Glomerular visceral epithelial cell (primary cell): ENCODE data around the gene KPNA4.
A peak's percentile ranks its signal among the peaks of the same experiment; 100 is the strongest.
"Not testable (repeated sequence)": the region's sequence is repeated elsewhere in the genome, so short reads cannot be mapped to it uniquely, and the experiment has no call there.

Source experiments
- DNase-seq: peaks from one replicate; pipeline ENCODE4 v3.0.0-alpha.2; 2016; ENCODE audit errors: extremely low spot score

KPNA4 gene, protein sequence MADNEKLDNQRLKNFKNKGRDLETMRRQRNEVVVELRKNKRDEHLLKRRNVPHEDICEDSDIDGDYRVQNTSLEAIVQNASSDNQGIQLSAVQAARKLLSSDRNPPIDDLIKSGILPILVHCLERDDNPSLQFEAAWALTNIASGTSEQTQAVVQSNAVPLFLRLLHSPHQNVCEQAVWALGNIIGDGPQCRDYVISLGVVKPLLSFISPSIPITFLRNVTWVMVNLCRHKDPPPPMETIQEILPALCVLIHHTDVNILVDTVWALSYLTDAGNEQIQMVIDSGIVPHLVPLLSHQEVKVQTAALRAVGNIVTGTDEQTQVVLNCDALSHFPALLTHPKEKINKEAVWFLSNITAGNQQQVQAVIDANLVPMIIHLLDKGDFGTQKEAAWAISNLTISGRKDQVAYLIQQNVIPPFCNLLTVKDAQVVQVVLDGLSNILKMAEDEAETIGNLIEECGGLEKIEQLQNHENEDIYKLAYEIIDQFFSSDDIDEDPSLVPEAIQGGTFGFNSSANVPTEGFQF

DNA sequence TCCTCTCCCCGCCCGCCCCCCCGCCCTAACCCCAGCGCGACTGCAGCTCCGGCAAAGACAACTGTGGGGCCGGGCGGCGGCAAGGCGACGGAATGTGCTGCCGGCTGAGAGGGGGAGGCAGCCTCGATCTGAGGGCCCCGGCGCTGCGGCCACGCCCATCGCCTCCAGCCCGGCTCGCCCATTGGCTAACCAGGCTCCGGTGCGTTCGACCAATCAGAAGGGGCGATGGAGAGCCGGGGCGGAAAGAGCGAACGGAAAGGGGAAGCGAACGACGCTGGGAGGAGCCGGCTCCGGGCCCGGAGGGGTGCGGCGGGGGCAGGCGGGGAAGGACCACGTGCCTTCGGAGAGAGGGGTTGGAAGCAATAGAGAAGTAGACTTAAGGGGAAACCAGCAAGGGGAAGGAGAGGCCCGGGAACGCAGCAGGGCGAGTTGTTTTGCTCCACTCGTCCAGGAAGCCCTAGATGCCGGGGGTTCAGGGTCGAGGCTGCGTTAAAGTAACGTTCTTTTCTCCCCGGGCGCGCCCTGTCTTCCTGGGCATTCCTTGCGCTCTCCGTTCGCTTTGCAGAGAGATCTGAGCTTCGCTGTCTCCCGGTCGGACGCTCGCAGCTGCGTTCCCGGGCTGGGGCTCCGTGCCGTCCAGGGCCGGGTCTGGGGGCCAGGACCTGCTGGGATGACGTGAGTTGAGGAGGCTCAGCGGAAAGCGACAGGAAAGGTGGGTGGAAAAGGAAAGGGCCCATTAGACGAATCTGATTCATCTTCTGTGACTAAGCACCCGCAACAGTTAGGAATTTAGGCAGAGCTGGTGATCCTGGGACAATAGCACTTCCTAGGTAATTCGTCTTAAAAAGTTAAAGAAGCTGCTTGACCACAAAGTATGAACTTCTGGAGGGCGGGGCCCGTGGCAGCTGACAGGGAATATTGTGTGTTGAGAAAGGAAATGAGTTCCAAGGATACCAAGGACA is at the start of gene KPNA4:
Gene KPNA4 (minus strand): TSS at position 130 of the 962 bp plus-strand sequence. CDS start 289 bp downstream, outside the sequence.
- DNase-seq = peak; percentile 97

DNA sequence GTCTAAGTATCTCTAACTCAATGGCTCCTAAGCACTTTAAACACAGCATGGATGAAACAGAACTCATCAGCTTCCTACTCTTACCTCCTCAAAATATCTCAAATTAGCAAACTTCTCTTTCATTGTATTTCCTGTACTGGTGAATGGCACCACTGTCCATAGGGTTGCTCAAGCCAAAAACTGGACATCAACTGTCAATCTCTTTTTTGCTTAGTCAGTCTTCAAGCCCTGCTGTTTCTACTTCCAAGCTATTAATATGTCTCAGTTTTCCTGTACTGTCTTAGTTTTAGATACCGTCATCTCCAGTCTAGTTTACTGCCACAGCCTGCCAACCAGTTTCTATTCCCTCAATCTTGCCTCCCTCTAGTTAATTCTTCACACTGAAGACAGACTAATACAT is 48.3 kb upstream of the KPNA4 start:
- DNase-seq = no peak

DNA sequence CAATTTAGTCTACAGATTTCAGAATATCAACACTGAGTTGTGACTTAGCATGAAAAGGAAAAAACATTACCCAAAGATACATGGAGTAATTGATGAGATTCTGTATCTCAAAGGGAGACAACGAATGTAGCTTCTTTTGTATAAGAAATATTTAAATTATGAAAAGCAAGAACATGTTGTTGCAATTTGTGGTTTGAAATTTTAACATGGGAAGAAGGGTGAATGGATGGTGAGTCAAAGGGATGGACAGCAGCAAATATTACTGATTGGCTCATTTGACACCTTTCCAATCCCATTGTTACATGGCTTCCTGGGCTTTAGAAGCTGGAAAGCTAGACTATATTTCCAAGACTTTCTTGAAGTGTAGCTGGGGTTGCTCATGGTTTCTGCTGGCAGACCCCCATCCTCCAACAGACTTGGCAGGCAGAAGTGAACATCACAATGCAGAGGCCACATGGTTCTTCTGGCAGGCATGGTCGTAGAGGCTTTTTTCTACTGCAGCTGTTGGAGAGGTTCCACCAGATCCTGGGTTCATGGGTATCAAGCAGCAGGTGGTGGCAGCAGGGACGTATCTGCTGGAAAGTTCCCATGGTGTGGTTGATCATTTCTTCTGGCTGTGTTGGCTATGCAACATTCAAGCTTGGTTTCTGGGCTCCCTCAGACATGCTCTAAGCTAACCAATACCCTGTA is 47.2 kb upstream of the KPNA4 start:
- no peak for DNase-seq

DNA sequence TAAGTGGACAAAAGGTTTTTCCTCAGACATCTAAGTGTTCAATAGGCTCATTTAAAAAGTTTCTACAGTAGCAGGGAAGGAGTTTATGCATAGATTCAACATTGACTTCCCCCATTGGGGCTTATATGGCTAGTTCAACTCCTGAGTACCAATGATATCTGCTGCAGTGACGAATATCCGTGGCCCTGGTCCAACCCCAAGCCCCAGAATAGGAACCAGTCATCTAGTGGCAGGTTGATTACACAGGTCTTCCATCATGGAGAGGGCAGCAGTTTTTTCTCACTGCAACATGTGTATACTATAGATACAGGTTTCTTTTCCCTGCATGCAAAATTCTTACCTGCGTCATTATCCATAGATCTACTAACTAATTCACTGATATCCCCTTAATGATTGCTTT is 45.8 kb upstream of the KPNA4 start:
- no peak for DNase-seq

DNA sequence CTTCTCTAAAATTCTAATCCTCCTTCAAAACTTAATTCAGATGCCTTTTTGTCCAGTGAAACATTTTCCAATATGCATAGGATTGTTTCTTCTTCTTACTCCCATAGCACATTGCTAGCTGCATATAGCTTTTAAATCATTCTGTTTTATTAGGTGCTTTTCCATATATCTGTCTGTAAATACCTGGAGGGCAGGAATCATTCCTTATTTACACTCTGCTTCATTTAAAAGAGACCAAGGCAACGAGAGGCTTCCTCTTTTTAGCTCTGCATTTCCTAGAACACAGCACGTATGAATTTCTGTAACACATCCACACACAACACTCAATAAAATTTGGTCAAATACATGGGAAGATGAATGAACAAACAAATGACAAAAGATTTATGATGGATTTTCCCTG is 43.5 kb upstream of the KPNA4 start:
- DNase-seq = no peak

DNA sequence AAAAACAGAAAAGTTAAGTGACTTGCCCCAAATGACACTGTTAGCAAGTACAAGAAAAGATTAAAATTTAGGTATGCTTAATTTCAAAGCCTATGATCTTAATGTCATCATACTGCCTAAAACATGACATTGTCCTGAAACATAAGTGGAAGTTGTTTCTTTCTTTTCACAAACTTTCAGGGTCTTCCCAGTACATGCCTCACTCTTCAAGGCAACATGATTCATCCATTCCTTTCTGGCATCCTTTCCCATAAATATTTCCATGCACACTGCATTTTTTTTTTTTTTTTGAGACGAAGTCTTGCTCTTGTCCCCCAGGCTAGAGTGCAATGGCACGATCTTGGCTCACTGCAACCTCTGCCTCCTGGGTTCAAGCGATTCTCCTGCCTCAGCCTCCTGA is 42.5 kb upstream of the KPNA4 start:
- DNase-seq = no peak

DNA sequence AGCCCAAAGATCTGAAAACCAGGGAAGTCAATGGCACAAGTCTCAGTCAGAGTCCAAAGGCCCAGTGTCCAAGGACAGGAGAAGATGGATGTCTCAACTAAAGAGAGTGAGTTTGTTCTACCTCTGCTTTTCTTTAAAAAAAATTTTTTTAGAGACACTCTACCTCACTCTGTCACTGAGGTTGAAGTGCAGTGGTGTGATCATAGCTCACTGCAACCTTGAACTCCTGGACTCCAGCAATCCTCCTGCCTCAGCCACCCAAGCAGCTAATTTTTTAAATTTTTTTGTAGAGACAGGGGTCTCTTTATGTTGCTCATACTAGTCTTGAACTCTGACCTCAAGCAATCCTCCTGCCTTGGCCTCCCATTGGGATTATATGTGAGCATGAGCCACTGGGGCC is 39.9 kb upstream of the KPNA4 start:
- no peak for DNase-seq

DNA sequence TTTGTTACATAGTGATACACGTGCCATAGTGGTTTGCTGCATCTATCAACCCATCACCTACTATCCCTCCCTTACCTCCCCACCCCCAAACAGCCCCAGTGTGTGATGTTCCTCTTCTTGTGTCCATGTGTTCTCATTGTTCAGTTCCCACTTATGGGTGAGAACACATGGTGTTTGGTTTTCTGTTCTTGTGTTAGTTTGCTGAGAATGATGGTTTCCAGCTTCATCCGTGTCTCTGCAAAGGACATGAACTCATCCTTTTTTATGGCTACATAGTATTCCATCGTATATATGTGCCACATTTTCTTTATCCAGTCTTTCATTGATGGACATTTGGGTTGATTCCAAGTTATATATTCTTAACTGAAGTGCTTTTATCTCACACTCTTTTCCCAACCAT is 38.5 kb upstream of the KPNA4 start:
- not testable (repeated sequence) for DNase-seq

DNA sequence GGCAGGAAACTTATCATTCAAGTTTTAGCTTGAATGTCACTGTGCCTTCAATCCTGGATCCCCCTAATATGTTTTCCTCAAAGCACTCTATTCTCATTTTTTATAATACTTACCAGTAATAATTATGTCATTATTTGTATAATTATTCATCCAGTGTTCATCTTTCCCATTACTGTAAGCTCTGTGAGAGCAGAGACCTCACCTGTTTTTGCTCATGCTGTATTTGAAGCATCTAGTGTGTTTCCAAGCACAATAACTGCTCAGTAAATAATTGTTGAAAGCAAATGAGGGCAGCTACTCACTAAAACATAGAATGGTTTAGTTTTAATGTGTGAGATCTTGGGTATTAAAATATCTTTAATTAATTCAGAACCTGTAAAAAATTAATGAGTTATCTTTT is 36.9 kb upstream of the KPNA4 start:
- no peak for DNase-seq

DNA sequence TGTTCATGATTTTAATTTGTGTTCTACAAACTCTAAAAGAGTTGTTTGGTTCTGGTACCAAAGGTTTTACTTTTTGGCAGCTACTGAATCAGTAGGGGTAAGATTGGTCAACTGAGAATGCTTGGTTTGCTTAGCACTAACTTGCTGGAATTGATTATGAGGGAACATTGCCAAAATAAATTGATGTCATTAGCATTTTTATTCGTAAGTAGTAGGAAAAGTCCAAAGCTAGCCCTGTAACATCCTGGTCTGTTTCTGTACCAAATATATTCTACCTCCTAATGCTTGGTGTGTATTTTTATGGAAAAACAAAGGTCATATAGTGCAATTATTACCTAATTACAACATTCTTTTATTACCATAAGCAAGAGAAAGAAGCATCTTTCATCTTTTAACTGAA is 35.9 kb upstream of the KPNA4 start:
- no peak for DNase-seq

DNA sequence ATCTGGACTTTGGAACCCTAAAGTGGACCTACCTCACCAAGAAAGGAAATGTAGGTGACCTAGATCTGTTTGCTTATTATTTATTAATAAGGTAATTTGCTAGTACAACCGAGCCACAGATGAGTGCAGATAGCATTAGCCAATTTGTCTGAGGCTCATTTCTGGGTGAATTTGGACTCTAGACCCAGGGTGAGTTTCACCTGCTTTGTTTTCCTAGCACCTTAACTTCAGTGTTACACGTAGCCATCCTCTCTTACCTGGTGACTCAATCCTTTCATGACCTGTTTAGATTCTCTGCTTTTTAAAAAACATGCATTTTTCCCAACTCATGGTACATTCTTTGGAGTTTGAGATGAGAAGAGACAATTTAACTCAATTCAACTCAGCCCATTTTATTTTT is 33.5 kb upstream of the KPNA4 start:
- DNase-seq = no peak

DNA sequence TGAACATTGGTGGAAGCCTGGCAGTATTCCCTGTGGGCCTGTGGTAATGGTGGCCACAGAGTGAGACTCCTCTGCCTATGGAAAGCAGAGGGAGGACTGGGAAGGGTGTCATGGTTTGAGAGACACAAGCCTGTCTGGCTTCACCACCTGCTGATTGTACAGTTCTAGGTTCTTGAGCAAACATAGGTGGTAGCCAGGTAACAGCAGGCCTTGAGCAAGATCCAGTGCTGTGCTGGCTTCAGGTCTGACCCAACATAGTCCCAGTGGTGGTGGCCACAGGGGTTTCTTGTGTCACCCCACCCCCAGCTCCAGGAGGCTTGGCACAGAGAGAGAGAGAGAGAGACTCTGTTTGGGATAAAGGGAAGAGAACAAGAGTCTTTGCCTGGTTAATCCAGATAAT is 22.7 kb upstream of the KPNA4 start:
- no peak for DNase-seq

DNA sequence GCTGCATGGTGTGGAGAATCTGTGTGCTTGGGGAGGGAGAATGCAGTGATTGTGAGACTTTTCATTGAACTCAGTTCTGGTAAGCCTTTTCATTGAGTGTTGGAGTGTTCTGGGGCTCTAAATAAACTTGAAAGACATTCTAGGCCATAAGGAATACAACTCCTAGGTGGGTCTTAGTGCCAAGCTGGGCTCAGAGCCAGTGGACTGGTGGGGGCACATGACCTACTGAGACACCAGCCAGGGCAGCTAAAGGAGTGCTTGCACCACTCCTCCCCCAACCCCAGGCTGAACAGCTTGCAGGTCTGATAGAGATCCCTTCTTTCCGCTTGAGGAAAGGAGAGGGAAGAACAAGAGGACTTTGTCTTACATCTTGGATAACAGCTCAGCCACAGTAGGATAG is 21.7 kb upstream of the KPNA4 start:
- DNase-seq = no peak

DNA sequence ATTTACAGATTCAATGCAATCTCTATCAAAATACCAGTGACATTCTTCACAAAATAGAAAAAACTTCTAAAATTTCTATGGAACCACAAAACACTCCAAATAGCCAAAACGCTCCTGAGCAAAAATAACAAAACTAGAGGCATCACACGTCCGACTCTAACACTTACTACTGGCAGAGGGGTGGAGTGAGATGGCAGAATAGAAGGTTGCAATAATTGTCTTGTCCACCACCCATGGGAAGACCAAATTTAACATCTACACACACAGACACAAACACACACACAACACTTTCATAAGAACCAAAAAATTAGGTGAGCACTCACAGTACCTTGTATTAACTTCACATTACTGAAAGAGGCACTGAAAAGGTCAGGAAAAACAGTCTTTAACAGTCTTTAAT is 21.3 kb upstream of the KPNA4 start:
- no peak for DNase-seq

DNA sequence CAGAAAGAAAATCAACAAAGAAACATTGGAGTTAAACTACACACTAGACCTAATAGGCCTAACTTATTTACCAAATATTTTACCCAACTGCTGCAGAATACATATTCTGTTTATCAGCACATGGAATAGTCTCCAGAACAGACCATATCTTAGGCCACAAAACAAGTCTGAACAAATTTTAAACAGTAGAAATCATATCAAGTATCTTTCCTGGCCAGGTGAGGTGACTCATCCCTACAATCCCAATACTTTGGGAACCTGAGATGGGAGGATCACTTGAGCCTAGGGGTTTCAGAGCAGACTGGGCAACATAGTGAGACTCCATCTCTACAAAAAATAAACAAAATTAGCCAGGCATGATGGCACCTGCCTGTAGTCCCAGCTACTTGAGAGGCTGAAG is 18.1 kb upstream of the KPNA4 start:
- no peak for DNase-seq

DNA sequence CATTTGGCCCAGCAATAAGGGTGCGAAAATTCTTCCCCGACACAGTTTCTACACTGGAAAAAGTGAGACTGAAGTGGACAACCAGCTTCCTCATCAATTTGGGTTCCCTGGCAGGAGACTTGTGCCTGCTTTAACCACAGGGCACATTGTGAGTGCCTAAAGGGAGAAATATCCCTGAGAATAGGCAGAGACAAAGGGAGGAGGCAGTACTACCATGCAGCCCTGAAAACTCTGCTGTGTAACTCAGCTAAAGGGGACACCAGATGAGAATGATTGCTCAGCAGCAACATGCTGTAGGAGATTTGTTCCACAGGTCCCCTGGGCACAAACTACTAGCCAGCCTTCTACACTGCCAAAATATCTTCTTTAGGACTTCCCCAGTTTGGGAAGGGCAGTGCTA is 15.6 kb upstream of the KPNA4 start:
- no peak for DNase-seq

DNA sequence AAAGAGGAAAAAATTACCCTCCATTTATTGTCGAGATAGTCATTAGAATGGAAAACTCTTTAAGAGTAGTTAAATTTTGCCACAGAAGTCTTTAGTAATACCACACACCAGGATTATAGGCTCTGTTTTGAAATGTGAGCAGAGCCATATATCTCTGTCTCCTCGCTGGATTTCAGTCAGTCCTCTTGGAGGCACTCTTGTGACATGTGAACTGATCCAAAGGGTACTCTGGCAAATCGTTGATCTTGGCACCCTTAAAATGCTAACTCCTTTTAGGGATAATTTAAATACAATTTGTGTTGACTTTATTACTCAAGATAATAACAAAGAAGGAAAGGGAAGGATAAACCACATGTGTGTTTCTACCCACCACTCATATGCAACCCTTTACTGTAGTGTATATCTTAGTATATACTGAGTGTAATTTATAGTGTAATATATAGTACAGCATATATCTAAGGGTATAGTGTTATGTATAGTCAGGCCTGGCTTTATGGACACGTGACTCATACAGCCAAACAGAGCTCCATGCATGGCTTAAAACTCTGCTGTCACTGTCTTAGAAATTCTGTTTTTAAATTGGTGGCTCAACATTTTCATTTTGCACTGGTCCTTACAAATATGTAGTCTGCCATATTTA is 12.3 kb upstream of the KPNA4 start:
- peak; percentile 8 for DNase-seq

DNA sequence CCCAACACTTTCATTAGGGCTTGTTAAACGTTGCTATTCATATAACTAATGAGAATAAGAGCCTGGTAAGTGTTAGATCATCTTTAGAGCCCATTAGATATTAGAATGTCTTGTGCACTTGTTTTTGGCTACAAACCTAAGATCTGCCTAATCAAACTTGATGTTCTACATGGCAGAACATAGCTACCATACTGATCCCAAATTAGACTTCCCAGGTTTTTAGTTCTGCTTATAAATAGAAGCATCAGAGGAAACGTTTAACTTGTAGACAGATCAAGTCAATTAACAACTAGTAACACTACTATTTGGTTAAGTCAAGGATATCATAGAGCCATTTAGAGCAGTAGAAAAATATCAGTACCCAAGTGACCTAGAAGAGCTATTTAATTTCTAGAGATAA is 11.7 kb upstream of the KPNA4 start:
- DNase-seq = no peak

DNA sequence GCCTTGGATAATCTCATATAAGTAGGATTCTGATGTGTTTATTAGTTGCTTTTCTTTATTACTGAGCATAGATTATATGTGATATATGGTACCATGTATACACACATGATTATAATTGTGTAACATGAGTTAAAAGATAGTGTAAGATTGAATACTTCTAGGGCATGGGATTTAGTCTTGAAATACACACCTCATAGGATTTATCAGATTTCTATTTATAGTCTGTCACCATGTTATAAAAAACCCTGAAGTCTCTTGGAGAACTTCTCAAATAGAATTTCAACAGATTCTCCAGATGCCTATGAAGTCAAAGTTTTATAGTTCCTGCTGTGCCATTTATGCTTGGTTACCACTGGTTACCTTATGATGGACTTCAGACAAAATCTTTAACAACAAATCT is 11.2 kb upstream of the KPNA4 start:
- no peak for DNase-seq

DNA sequence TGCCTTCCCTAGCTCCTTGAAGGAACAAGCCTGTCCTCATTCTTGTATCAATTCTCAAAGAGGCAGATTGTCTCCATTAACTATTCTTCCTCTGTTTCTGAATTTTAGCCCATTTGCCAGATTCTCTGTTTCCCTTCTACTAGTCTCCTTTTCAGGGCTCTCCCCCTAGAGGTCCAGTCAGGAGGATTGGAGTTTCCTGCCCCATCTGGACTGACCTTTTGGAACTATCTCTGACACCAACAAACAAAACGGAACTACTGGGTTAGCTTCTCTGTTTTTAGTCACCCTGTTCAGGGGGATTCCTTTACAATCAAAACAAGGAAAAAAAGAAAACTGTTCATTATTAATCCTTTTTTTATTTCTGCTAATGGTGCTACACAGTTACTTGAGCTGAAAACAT is 10.2 kb upstream of the KPNA4 start:
- no peak for DNase-seq

DNA sequence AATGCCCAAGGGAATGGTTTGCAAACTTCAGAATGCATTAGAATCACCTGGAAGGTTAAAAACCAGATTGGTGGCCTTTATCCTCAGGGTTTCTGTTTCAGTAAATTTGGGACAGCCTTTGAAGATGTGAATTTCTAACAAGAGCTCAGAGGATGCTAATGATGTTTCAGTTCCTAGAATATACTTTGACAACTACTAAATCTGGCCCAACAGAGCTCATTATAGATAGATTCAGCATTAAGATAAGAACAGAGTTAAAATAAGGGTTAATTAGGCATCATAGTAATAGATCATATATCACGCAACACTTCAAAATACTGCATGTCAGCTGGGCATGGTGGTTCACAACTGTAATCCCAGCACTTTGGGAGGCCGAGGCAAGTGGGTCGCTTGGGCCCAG is 9.3 kb upstream of the KPNA4 start:
- DNase-seq = no peak
